H1 (cell line): ENCODE data around the gene IFTAP. TPM values are rescaled to one million over a fixed set of nuclear protein-coding genes. Genes with fewer than 3 reads are reported as not detected.

Source experiments
- RAD21 ChIP-seq, 2 experiments: IDR thresholded peaks in 1 of 2; conservative IDR thresholded peaks in 1 of 2; 2 replicates each; pipeline ENCODE4 v1.6.1; 2011; ENCODE audit warnings: low read depth in 2 of 2, low read length in 2 of 2, improper control_type of control experiment in 1 of 2, inconsistent platforms in 1 of 2, mild to moderate bottlenecking in 1 of 2, moderate library complexity in 1 of 2
- SAP30 ChIP-seq: fragments of 300-600 bp; sonication (generic); IDR thresholded peaks from 2 replicates; pipeline ENCODE4 v1.7.1; 2012; ENCODE audit warnings: low read length, moderate library complexity, mild to moderate bottlenecking, inconsistent platforms; ENCODE audit not compliant: insufficient read depth, insufficient replicate concordance
- YY1 ChIP-seq: IDR thresholded peaks from 2 replicates; pipeline ENCODE4 v1.6.1; 2011; ENCODE audit warnings: low read depth, mild to moderate bottlenecking, low read length
- polyA plus RNA-seq, 7 experiments: library from polyadenylated mRNA; depleted of rRNA in 3 of 7; stranded (reverse) in 5 of 7; unstranded in 2 of 7; fragments of >200 nt in 5 of 7; fragments of 200-250 nt in 2 of 7; gene quantifications; 1 replicate in 5 of 7; 2 replicates in 1 of 7; 4 replicates in 1 of 7; pipeline versions ENCODE4 v1.2.1 to v1.2.3, GENCODE V29; 2011 to 2013; ENCODE audit warnings: missing spikeins in 2 of 7, mixed read lengths in 2 of 7
- total RNA-seq: library from RNA; stranded (reverse); fragmentation: NEBNext Ultra II Directional; extraction: Animal tissue kit (Norgen Biotek cat#: 25700); gene quantifications from 2 replicates; pipeline ENCODE4 v1.2.1, GENCODE V29; 2021
- TF ChIP-seq, protein P1 (sequence below): IDR thresholded peaks from 2 replicates; pipeline ENCODE4 v1.6.1; 2012; ENCODE audit warnings: inconsistent platforms

The IFTAP gene
- total and polyA plus RNA-seq, 2 of the 8 experiments (the other 6 are each of a cell fraction or from before 2014, with no cell fraction given), result 21.2 to 23.9 TPM

DNA sequence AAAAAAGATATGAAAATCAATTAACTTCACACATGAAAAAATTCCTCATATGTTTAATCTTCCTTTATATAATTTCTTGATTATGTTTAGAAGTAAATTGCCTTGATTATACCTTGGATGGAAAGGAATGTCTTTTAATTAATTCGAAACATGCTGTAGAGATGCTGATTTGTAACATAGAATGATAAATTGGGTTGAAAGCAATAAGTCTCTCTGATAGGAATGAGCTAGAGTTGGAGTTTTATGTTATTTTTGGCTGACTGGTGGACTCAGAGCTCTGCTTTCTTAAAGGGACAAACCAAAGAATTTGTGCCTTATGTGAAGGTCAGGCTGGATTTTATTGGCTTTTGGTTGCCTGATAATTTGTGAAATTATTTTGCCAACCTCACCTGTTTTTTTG lies 98.4 kb downstream of the IFTAP start (continued):
- TF ChIP-seq, protein P1, sequence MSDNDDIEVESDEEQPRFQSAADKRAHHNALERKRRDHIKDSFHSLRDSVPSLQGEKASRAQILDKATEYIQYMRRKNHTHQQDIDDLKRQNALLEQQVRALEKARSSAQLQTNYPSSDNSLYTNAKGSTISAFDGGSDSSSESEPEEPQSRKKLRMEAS, result no peak
- TF ChIP-seq RAD21 (IDR thresholded peaks at IDR 0.05 in 1 of 2, conservative IDR thresholded peaks at IDR 0.05 in 1 of 2; ENCODE audit: low read depth in 2 of 2, low read length in 2 of 2) (no peak), SAP30 (no peak), YY1 (no peak)
